GM23248 (cell line): ENCODE measurements around the gene ANO2. TPM values are rescaled to one million over a fixed set of nuclear protein-coding genes. Genes with fewer than 3 reads are reported as not detected.

Experiments
- DNase-seq: peaks from one replicate; pipeline ENCODE4 v3.0.0-alpha.2; 2015
- H2AFZ ChIP-seq: fragments of 200-600 bp; sonication (generic); 2 replicates; pipeline ENCODE4 v1.6.1; 2016; ENCODE audit warnings: antibody characterized with exemption
- H3F3A ChIP-seq: fragments of 200-600 bp; sonication (generic); 2 replicates; pipeline ENCODE4 v1.6.1; 2016; ENCODE audit warnings: mild to moderate bottlenecking, antibody characterized with exemption, mixed run types; ENCODE audit not compliant: insufficient read depth
- H3K27ac ChIP-seq: fragments of 200-600 bp; sonication (generic); 2 replicates; pipeline ENCODE4 v1.5.1; 2016; ENCODE audit warnings: mild to moderate bottlenecking
- H3K27me3 ChIP-seq: fragments of 200-600 bp; sonication (generic); replicated peaks from 2 replicates; pipeline ENCODE4 v1.6.1; 2016; ENCODE audit warnings: mild to moderate bottlenecking; ENCODE audit not compliant: insufficient read depth
- H3K36me3 ChIP-seq: fragments of 200-600 bp; sonication (generic); 2 replicates; pipeline ENCODE4 v1.6.1; 2016; ENCODE audit warnings: low read depth, mild to moderate bottlenecking
- H3K4me1 ChIP-seq: fragments of 200-600 bp; sonication (generic); 2 replicates; pipeline ENCODE4 v1.6.1; 2016; ENCODE audit warnings: mild to moderate bottlenecking; ENCODE audit not compliant: insufficient read depth
- H3K4me2 ChIP-seq: fragments of 200-600 bp; sonication (generic); one replicate; pipeline ENCODE4 v1.6.1; 2016; ENCODE audit warnings: mild to moderate bottlenecking; ENCODE audit not compliant: unreplicated experiment
- H3K4me3 ChIP-seq: fragments of 200-600 bp; sonication (generic); 2 replicates; pipeline ENCODE4 v1.5.1; 2016; ENCODE audit warnings: mild to moderate bottlenecking
- H3K79me2 ChIP-seq: fragments of 200-600 bp; sonication (generic); 2 replicates; pipeline ENCODE4 v1.6.1; 2016; ENCODE audit warnings: mild to moderate bottlenecking; ENCODE audit not compliant: insufficient read depth
- H3K9ac ChIP-seq: fragments of 200-600 bp; sonication (generic); 2 replicates; pipeline ENCODE4 v1.6.1; 2016; ENCODE audit warnings: mild to moderate bottlenecking
- H3K9me2 ChIP-seq: fragments of 200-600 bp; sonication (generic); 2 replicates; pipeline ENCODE4 v1.6.1; 2016; ENCODE audit warnings: mixed run types, mild to moderate bottlenecking, moderate library complexity; ENCODE audit not compliant: insufficient read depth
- H3K9me3 ChIP-seq: fragments of 200-600 bp; sonication (generic); one replicate; pipeline ENCODE4 v1.6.1; 2017; ENCODE audit warnings: low read depth
- H4K20me1 ChIP-seq: fragments of 200-600 bp; sonication (generic); 2 replicates; pipeline ENCODE4 v1.6.0; 2016; ENCODE audit not compliant: insufficient read depth
- EZH2 ChIP-seq: fragments of 200-600 bp; sonication (generic); IDR thresholded peaks from 2 replicates; pipeline ENCODE4 v1.6.1; 2018; ENCODE audit warnings: antibody characterized with exemption, mild to moderate bottlenecking; ENCODE audit not compliant: insufficient read depth, poor library complexity, severe bottlenecking
- EZH2phosphoT487 ChIP-seq: fragments of 200-600 bp; sonication (generic); IDR thresholded peaks from 2 replicates; pipeline ENCODE4 v1.6.1; 2018; ENCODE audit warnings: antibody characterized with exemption, moderate library complexity, mild to moderate bottlenecking, low read depth; ENCODE audit not compliant: insufficient read depth
- WGBS, 2 experiments: methylation state at CpG; one replicate each; pipeline ENCODE4 v1.1.6; 2015 to 2017; ENCODE audit warnings: low lambda C conversion rate in 2 of 2, low coverage in 1 of 2; ENCODE audit errors: missing lambda C conversion rate in 2 of 2; 5-methylcytosine and 5-hydroxymethylcytosine counted together
- in situ Hi-C: fragments of 300-500 bp; cut with MboI; formaldehyde crosslinking; loops from 2 replicates; pipeline ENCODE4 v1.15.0; 2020
- polyA plus RNA-seq: library from polyadenylated mRNA; unstranded; fragments of >200 nt; fragmentation: Nextera tagmentation; extraction: Ambion mirVana; gene quantifications from 2 replicates; pipeline ENCODE4 v1.2.1, GENCODE V29; 2016
- total RNA-seq: library from RNA; depleted of rRNA; stranded (reverse); fragments of >200 nt; shearing (Covaris generic); gene quantifications from 2 replicates; pipeline ENCODE4 v1.2.3, GENCODE V29; 2014

The ANO2 gene
- total and polyA plus RNA-seq, 2 experiments from 2014 or later: not detected

GRCh38 chr12:5622280-5622679, 322.8 kb downstream of the ANO2 start:
- no peak for TF ChIP-seq EZH2phosphoT487
- TF ChIP-seq EZH2: no peak
- no peaks in the 10 kb centered on the region for H3F3A ChIP-seq
- no peaks in the 10 kb centered on the region for H4K20me1 ChIP-seq
- no peak overlapping the region for H3K4me3 ChIP-seq
- no peaks in the 10 kb centered on the region for H3K9me3 ChIP-seq
- no peaks in the 10 kb centered on the region for H3K4me1 ChIP-seq
- H3K36me3 ChIP-seq: no peaks in the 10 kb centered on the region
- H3K27ac ChIP-seq: no peak overlapping the region
- 2 to 5% methylated on average over 3 of the region's 3 CpGs for WGBS, 2 experiments
- H3K9ac ChIP-seq: no peak overlapping the region
- H3K27me3 ChIP-seq: no peaks in the 10 kb centered on the region
- H3K9me2 ChIP-seq: no peaks in the 10 kb centered on the region
- no peak overlapping the region for H2AFZ ChIP-seq
- H3K4me2 ChIP-seq: no peak overlapping the region
- DNase-seq: no peak
- no peaks in the 10 kb centered on the region for H3K79me2 ChIP-seq
- in situ Hi-C loops: no loop called here

- H3K36me3 ChIP-seq: no peaks in the 10 kb centered on the region
- H3K9ac ChIP-seq: no peak overlapping the region
- H2AFZ ChIP-seq: no peak overlapping the region
- H3K9me3 ChIP-seq: no peaks in the 10 kb centered on the region
- no peak for DNase-seq
- no peak overlapping the region for H3K27ac ChIP-seq
- H3K4me2 ChIP-seq: no peak overlapping the region
- 76 to 77% methylated on average over 9 of the region's 9 CpGs for WGBS, 2 experiments
- H3K4me3 ChIP-seq: no peak overlapping the region
- no peaks in the 10 kb centered on the region for H3K9me2 ChIP-seq
- no peaks in the 10 kb centered on the region for H3K4me1 ChIP-seq
- no peaks in the 10 kb centered on the region for H4K20me1 ChIP-seq
- no peaks in the 10 kb centered on the region for H3K79me2 ChIP-seq
- no peak for TF ChIP-seq EZH2phosphoT487
- TF ChIP-seq EZH2: no peak
- no peaks in the 10 kb centered on the region for H3F3A ChIP-seq
- H3K27me3 ChIP-seq: no peaks in the 10 kb centered on the region
- in situ Hi-C loops: no loop called here
Measured at GRCh38 chr12:5621329-5621728, 323.7 kb downstream of the ANO2 start.

GRCh38 chr12:5620896-5621295, 324.2 kb downstream of the ANO2 start:
- no peaks in the 10 kb centered on the region for H3K36me3 ChIP-seq
- WGBS, 2 experiments: 76 to 88% methylated on average over 7 of the region's 7 CpGs
- in situ Hi-C loops: no loop called here

GRCh38 chr12:5619628-5620027, 325.4 kb downstream of the ANO2 start:
- TF ChIP-seq EZH2phosphoT487 (no peak), EZH2 (no peak)
- WGBS, 2 experiments: 16 to 22% methylated on average over 5 of the region's 5 CpGs

More at GRCh38 chr12:5620896-5621295, 324.2 kb downstream of the ANO2 start:
- Histone ChIP-seq H3K4me1 (no peaks in the 10 kb centered on the region), H2AFZ (no peak overlapping the region), H3K9ac (no peak overlapping the region), H4K20me1 (no peaks in the 10 kb centered on the region), H3K27me3 (no peaks in the 10 kb centered on the region), H3F3A (no peaks in the 10 kb centered on the region), H3K27ac (no peak overlapping the region), H3K79me2 (no peaks in the 10 kb centered on the region), H3K9me3 (no peaks in the 10 kb centered on the region), H3K4me3 (no peak overlapping the region), H3K4me2 (no peak overlapping the region), H3K9me2 (no peaks in the 10 kb centered on the region)
- TF ChIP-seq EZH2phosphoT487 (no peak), EZH2 (no peak)
- no peak for DNase-seq

GRCh38 chr12:5616854-5617253, 328.2 kb downstream of the ANO2 start:
- H3K9ac ChIP-seq: no peak overlapping the region
- in situ Hi-C loops: no loop called here
- H3K4me3 ChIP-seq: no peak overlapping the region
- no peaks in the 10 kb centered on the region for H3K79me2 ChIP-seq
- no peaks in the 10 kb centered on the region for H3K9me3 ChIP-seq
- no peaks in the 10 kb centered on the region for H3K4me1 ChIP-seq
- no peak overlapping the region for H3K27ac ChIP-seq
- no peak overlapping the region for H3K4me2 ChIP-seq
- no peak for DNase-seq
- no peaks in the 10 kb centered on the region for H3F3A ChIP-seq
- H2AFZ ChIP-seq: no peak overlapping the region
- no peaks in the 10 kb centered on the region for H4K20me1 ChIP-seq
- 84 to 85% methylated on average over 4 of the region's 4 CpGs for WGBS, 2 experiments
- no peaks in the 10 kb centered on the region for H3K9me2 ChIP-seq
- no peaks in the 10 kb centered on the region for H3K27me3 ChIP-seq
- no peaks in the 10 kb centered on the region for H3K36me3 ChIP-seq
- no peak for TF ChIP-seq EZH2
- no peak for TF ChIP-seq EZH2phosphoT487

More at GRCh38 chr12:5619628-5620027, 325.4 kb downstream of the ANO2 start:
- no peaks in the 10 kb centered on the region for H3K79me2 ChIP-seq
- no peaks in the 10 kb centered on the region for H3K4me1 ChIP-seq
- no peaks in the 10 kb centered on the region for H4K20me1 ChIP-seq
- no peak overlapping the region for H3K4me3 ChIP-seq
- no peak overlapping the region for H3K27ac ChIP-seq
- no peak for DNase-seq
- no peak overlapping the region for H2AFZ ChIP-seq
- H3K4me2 ChIP-seq: no peak overlapping the region
- no peaks in the 10 kb centered on the region for H3K9me3 ChIP-seq
- in situ Hi-C loops: no loop called here
- no peaks in the 10 kb centered on the region for H3K36me3 ChIP-seq
- no peaks in the 10 kb centered on the region for H3K27me3 ChIP-seq
- no peak overlapping the region for H3K9ac ChIP-seq
- H3K9me2 ChIP-seq: no peaks in the 10 kb centered on the region
- no peaks in the 10 kb centered on the region for H3F3A ChIP-seq
